ENCODE results near the gene PCBP3.
"Not testable (repeated sequence)": the region's sequence is repeated elsewhere in the genome, so short reads cannot be mapped to it uniquely, and the experiment has no call there.

PCBP3 gene

GRCh38 chr21:45957981-45958600 is 314.6 kb downstream of the PCBP3 start:
- DNase-seq = no peak

- no peak for DNase-seq
Measured at GRCh38 chr21:45959182-45959581, 315.7 kb downstream of the PCBP3 start.

DNA sequence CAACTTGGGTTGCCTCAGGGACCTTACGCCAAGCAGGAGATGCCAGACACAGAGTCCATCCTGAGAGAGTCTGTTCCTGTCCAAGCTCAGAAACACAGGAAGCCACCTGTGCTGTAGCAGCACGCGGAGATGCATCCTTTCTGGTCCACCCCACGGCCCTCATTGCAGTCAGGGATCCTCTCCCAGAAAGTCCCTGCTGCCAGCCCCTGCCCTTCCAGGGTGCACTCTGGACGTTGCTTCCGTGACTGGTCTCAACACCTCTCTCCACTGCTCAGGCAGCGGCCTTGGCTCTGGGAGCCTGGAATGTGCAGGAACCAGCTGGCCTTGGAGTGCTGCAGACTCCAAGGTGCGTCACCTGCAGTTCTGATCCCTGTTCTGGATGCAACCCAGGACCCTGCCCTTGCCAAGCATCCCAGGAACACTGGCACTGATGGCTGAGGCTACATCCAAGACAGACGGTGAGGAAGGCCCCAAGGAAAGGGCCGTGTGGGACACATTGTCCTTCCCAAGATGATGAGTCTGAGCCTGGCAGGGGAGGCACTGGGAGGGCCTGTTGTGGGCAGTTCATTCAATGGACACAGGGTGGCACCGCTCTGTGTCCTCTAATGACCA is 316.4 kb downstream of the PCBP3 start:
- no peak for DNase-seq

DNA sequence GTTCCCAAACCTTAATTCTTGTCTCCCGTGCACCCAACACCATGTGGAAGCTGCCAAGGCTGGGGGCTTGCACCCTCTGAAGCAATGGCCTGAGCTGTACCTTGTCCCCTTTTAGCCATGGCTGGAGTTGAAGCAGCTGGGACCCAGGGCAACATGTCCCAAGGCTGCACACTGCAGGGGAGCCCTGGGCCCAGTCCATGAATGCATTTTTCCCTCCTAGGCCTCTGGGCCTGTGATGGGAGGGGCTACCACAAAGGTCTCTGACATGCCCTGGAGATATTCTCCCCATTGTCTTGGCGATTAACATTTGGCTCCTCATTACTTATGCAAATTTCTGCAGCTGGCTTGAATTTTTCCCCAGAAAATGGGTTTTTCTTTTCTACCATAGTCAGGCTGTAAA is 317.9 kb downstream of the PCBP3 start:
- not testable (repeated sequence) for DNase-seq

GRCh38 chr21:45962531-45963231 is 319.2 kb downstream of the PCBP3 start:
- no peak for DNase-seq

DNA sequence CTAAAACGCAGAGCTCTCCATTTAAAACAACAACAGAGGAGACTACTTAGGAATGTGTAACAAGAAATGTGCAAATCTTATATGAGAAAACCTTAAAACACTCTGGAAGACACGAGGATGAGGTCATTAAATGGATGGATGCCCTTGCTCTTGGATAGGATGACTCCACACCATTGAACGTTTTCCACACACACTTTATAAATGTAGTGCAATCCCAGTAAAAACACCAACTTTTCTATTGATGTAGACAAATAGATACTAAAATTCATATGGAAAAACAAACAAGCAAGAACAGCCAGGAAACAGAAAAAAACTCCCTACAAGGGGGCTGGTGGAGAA is 319.7 kb downstream of the PCBP3 start:
- DNase-seq = no peak

DNA sequence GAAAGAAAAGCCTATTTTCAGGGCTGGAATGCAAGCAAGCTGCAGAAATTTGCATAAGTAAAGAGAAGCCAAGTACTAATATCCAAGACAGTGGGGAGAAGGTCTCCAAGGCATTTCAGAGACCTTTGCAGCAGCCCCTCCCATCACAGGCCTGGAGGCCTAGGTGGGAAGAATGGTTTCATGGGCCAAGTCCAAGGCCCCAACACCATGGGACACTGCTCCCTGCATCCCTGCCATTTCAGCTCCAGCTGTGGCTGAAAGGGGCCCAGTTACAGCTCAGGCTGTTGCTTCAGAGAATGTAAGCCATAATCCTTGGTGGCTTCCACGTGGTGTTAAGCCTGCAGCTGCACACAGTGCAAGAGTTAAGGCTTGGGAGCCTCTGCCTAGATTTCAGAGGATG is 321.1 kb downstream of the PCBP3 start:
- DNase-seq = no peak

DNA sequence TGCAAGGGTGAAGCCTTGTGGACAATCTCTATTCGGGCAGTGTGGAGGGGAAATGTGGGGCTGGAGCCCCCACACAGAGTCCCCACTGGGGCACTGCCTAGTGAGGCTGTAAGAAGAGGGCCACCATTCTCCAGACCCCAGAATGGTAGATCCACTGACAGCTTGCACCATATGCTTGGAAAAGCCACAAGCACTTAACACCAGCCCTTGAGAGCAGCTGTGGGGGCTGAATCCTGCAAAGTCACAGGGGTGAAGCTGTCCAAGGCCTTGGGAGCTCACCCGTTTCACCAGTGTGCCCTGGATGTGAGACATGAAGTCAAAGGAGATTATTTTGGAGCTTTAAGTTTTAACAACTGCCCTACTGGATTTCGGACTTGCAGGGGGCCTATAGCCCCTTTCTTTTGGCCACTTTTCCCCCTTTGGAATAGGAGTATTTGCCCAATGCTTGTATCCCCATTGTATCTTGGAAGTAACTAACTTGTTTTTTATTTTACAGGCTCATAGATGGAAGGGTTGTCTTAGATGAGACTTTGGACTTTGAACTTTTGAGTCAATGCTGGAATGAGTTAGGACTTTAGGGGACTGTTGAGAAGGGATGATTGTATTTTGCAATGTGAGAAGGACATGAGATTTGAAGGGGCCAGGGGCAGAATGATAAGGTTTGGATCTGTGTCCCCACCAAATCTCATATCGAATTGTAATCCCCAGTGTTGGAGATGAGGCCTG is 321.7 kb downstream of the PCBP3 start:
- no peak for DNase-seq

GRCh38 chr21:45966791-45967394 is 323.4 kb downstream of the PCBP3 start:
- no peak for DNase-seq

GRCh38 chr21:45969921-45970673 is 326.6 kb downstream of the PCBP3 start:
- DNase-seq = no peak

DNA sequence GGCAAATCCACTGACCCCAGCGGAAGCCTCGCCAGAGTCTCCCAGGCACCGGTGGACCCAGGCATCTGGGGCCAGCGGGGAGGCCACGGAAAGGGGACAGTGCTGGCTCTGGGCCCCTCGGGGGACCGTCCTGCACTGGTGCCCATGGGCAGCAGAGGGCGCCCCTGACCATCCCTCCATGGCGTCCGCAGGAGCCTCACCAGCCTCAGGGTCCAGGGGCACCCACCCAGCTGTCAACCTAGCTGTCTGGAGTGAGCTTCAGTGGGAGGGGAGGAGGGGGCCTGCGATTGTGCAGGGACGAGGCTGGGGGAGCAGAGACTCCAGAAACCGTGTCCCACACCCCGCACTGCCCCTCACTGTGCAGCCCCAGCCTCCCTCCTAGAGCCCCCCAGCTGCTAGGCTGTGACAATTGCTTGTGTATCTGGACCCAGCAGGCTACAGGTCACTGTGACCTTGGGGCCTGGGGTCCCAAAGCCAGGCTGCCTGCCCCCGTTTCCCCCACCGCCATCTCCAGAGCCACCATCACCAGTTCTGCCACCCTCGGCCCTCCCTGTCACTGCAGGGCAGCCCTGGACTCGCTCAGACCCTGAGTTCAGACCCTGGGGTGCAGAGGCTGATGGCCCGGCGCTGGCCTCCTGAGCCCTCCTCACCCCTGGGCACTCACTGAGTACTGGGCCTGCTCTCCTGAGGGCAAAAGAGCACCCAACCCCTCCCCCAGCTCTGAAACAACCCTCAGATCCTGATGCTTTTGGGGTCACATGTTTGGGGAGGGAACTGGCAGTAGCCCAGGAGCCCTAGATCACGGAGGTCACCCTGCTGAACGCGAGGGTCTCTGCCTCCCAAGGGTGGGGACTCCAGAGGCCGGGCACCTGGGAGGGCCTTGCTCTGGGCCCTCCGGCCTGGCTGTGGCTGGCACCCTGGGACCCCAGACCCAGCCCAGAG is 327.4 kb downstream of the PCBP3 start:
- DNase-seq = no peak

- DNase-seq = no peak
Measured at GRCh38 chr21:45971616-45972352, 328.3 kb downstream of the PCBP3 start.

- no peak for DNase-seq
Measured at GRCh38 chr21:45972353-45972715, 328.8 kb downstream of the PCBP3 start.

GRCh38 chr21:45972716-45973474 is 329.4 kb downstream of the PCBP3 start:
- no peak for DNase-seq

- no peak for DNase-seq
Measured at GRCh38 chr21:45973475-45974072, 330.0 kb downstream of the PCBP3 start.

DNA sequence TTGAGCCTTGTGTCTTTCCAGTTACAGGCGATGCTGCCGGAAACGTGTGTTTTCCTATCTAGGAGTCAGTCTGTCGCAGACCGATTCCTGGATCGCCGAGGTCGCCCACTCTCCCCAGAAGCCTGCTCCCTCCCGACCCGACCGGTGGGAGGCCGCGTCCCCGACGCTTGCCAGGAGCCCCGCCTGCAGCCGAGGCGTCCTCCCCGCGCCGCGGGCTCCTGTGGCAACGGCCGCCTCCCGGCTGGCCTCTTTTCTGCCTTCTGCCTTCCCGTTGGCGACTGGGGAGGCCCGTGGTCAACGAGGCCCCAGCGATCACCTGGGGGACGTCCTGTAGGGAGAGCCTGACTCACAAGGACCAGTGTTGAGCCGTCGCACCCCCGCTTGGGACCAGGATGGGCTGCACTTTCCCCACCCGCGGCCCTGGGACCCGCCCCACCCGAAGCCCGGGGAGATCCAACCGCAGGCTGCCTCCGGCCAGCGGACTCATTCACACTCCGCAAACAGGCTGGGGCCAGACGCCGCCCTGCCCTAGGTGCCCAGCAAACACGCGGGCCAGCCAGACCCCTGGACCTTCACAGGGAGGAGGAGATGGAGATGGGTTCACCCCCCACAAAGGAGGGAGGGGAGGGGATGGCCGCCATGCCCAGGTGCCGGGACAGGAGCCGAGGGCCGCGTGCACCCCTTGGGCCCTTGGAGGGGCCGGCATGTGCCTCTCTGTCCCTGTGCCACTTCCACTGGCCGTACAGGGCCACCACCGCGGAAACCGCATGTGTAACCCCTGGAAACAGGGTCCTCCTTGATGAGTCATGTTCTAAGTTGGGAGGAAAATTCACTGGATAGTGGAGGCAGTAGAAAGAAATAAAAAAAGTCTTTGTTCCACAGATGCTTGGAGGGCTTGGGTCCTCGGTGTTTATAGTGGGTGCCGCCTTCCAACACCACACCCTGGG is 330.8 kb downstream of the PCBP3 start:
- DNase-seq = no peak

DNA sequence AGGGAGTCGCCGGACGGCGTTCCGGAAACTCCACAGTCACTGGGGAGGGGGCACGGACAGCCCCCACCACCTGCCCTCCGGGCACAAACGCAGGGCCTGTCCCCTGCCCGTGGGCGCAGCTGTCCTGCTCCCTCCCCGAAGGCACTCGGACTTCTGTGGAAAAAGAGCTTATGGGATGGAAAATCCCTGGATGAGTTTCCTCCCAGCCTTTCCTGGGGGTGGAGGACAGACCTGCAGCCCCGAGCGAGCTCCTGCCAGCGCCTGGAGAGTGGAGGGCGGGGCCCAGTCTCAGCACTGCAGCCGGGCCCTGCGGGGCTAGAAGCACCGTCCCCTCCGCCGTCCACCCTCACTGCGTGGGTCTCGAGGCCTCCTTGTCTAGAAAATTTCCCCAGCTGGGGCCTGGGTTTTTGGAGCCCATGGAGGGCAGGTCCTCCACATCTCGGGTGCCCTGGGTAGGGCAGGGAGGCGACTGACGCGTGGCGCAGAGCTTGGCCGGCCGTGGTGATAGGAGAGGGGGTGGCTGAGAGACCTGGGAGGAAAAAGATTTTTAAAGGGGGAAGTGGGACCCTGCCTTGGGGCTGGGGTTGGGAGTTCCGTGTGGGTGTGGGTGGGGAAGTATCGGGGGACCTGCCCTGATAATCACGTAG is 331.6 kb downstream of the PCBP3 start:
- DNase-seq = no peak
